Adrenal gland (tissue), 12 donors: ENCODE measurements around the gene CT47C1. TPM values are rescaled to one million over a fixed set of nuclear protein-coding genes. Genes with fewer than 3 reads are reported as not detected.

Experiments
- DNase-seq, 7 donors: peaks; one replicate each; pipeline ENCODE4 v3.0.0-alpha.2; 2019 to 2020
- H3K27ac ChIP-seq, 5 donors: fragments of 200-600 bp; sonication (generic) in 4 of 5; 1 replicate in 3 of 5; 2 replicates in 2 of 5; pipeline versions ENCODE4 v1.5.1 to v1.8.0; 2016 to 2020; ENCODE audit warnings: mild to moderate bottlenecking in 1 of 5
- H3K27me3 ChIP-seq: fragments of 200-600 bp; 2 replicates; pipeline ENCODE4 v1.8.0; 2021
- H3K36me3 ChIP-seq, 2 donors: fragments of 200-600 bp; replicated peaks in 1 of 2; 1 replicate in 1 of 2; 2 replicates in 1 of 2; pipeline versions ENCODE4 v1.5.1 to v1.8.0; 2018 to 2022
- H3K4me1 ChIP-seq, 2 donors: fragments of 200-600 bp; replicated peaks in 1 of 2; 1 replicate in 1 of 2; 2 replicates in 1 of 2; pipeline versions ENCODE4 v1.5.1 to v1.8.0; 2018 to 2021
- H3K4me3 ChIP-seq, 4 donors: fragments of 200-600 bp; sonication (generic) in 3 of 4; one replicate each; pipeline ENCODE4 v1.5.1; 2016 to 2018
- H3K9me3 ChIP-seq, 3 donors: fragments of 200-600 bp; sonication (generic) in 1 of 3; replicated peaks in 1 of 3; 1 replicate in 2 of 3; 2 replicates in 1 of 3; pipeline versions ENCODE4 v1.5.1 to v1.8.0; 2016 to 2021
- POLR2A ChIP-seq, 2 donors: fragments of 450-650 bp; IDR thresholded peaks; one replicate each; pipeline ENCODE4 v1.6.1; 2017; ENCODE audit warnings: antibody characterized with exemption in 2 of 2, mild to moderate bottlenecking in 2 of 2, moderate library complexity in 1 of 2
- WGBS, 4 donors: extraction: QIAGEN DNeasy Blood & Tissue Kit in 2 of 4; methylation state at CpG; one replicate each; pipeline versions ENCODE4 v1.1.5 to v1.1.7; 2013 to 2017; 5-methylcytosine and 5-hydroxymethylcytosine counted together
- intact Hi-C, 2 donors: fragments of 100-400 bp; cut with DNase I; formaldehyde crosslinking; loops; one replicate each; pipeline versions ENCODE4 v1.14.1 to v1.15.0; 2022 to 2023
- polyA plus RNA-seq, 3 donors: library from polyadenylated mRNA; stranded (reverse); fragments of 200-250 nt in 2 of 3; fragments of 350-450 nt in 1 of 3; fragmentation: Illumina TruSeq in 1 of 3; extraction: RNeasy Lipid Tissue Mini Kit (QIAGEN cat#74804) in 1 of 3; gene quantifications; one replicate each; pipeline ENCODE4 v1.2.3, GENCODE V29; 2013 to 2014
- total RNA-seq, 9 donors: library from RNA; depleted of rRNA in 4 of 9; stranded (reverse); fragments of >200 nt in 4 of 9; fragments of 120-200 nt in 1 of 9; fragmentation: NEBNext Ultra II Directional in 1 of 9; extraction: Animal tissue kit (Norgen Biotek cat#: 25700) in 1 of 9; gene quantifications; one replicate each; pipeline versions ENCODE4 v1.1.0 to v1.2.4, GENCODE V29; 2013 to 2023
- TF ChIP-seq, protein P1 (sequence below), 6 experiments: fragments of 450-650 bp in 4 of 6; fragments of 200-600 bp in 2 of 6; sonication (generic) in 1 of 6; IDR thresholded peaks; 1 replicate in 5 of 6; 2 replicates in 1 of 6; pipeline versions ENCODE4 v1.5.1 to v1.8.0; 2016 to 2021; ENCODE audit warnings: antibody characterized with exemption in 6 of 6, mild to moderate bottlenecking in 2 of 6, moderate library complexity in 1 of 6
- donor health status: healthy with polysubstance abuse.
- donor health status: Bipolar disorder and iron deficiency.
- donor health status: DM: yes; HTN: yes; CAD: no.
- donor health status: DM: no; HTN: no; CAD: no.
- donor health status: DM: no; HTN: no; CAD: no.
- donor health status: DM: yes; HTN: yes; CAD: no.

The CT47C1 gene
- total and polyA plus RNA-seq, 12 donors = not detected

GRCh38 chrX:119030990-119031389, 41.8 kb upstream of the CT47C1 start:
- intact Hi-C loops = no loop called here
- H3K27ac ChIP-seq = no peak overlapping the region
- H3K9me3 ChIP-seq = peaks cover 0 to 4% (median 0%) of the 10 kb centered on the region in 3 donors
- TF ChIP-seq, protein P1, sequence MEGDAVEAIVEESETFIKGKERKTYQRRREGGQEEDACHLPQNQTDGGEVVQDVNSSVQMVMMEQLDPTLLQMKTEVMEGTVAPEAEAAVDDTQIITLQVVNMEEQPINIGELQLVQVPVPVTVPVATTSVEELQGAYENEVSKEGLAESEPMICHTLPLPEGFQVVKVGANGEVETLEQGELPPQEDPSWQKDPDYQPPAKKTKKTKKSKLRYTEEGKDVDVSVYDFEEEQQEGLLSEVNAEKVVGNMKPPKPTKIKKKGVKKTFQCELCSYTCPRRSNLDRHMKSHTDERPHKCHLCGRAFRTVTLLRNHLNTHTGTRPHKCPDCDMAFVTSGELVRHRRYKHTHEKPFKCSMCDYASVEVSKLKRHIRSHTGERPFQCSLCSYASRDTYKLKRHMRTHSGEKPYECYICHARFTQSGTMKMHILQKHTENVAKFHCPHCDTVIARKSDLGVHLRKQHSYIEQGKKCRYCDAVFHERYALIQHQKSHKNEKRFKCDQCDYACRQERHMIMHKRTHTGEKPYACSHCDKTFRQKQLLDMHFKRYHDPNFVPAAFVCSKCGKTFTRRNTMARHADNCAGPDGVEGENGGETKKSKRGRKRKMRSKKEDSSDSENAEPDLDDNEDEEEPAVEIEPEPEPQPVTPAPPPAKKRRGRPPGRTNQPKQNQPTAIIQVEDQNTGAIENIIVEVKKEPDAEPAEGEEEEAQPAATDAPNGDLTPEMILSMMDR (IDR thresholded peaks at IDR 0.05) = no peak
- no peak for TF ChIP-seq POLR2A (IDR thresholded peaks at IDR 0.05)
- no peaks in the 10 kb centered on the region for H3K4me1 ChIP-seq
- no peak for DNase-seq
- H3K36me3 ChIP-seq = no peaks in the 10 kb centered on the region
- H3K27me3 ChIP-seq = peaks cover 7% of the 10 kb centered on the region
- H3K4me3 ChIP-seq = no peak overlapping the region

- Histone ChIP-seq H3K4me3 (no peak overlapping the region), H3K9me3 (peaks cover 0 to 4% (median 0%) of the 10 kb centered on the region in 3 donors), H3K36me3 (no peaks in the 10 kb centered on the region), H3K27ac (no peak overlapping the region), H3K4me1 (peaks cover 9% of the 10 kb centered on the region in 2 donors), H3K27me3 (peaks cover 7% of the 10 kb centered on the region)
- no peak for DNase-seq
- WGBS, 4 donors = 85 to 94% (median 88%) methylated on average over 3 to 4 of the region's 4 CpGs
- intact Hi-C loops = no loop called here
- TF ChIP-seq, protein P1 (IDR thresholded peaks at IDR 0.05) = no peak
- no peak for TF ChIP-seq POLR2A (IDR thresholded peaks at IDR 0.05)
Observed at GRCh38 chrX:119036107-119037029, 36.4 kb upstream of the CT47C1 start.

DNA sequence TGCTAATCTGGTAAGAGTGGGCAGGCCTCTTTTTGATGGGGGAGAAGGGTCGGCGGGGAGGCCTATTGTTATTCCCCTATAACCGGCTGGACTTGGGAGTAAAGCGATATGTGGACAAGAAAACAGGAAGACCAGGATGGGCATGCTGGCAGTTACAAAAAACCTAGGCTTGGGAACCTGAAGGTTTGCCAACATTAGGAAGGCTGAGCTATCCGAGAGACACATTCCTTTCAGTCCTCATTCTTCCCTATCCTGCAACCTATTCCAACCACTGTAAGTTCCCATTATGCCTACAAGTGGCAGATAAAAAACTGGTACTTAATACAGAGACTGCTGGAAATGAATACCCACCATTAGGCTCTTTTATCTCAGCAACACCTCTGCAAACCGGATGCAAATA, 32.4 kb upstream of the CT47C1 start:
- DNase-seq = no peak
- Histone ChIP-seq H3K9me3 (no peaks in the 10 kb centered on the region), H3K27ac (peak overlapping the region in 4 of 5 donors; percentile 60 to 73 (median 69)), H3K4me1 (peaks cover 14 to 15% of the 10 kb centered on the region in 2 donors), H3K27me3 (no peaks in the 10 kb centered on the region), H3K36me3 (no peaks in the 10 kb centered on the region), H3K4me3 (no peak overlapping the region)
- TF ChIP-seq POLR2A (IDR thresholded peaks at IDR 0.05) = no peak
- TF ChIP-seq, protein P1 (IDR thresholded peaks at IDR 0.05) = no peak
- intact Hi-C loops = no loop called here
- 57 to 76% (median 64%) methylated on average over 5 to 6 of the region's 6 CpGs for WGBS, 4 donors

DNA sequence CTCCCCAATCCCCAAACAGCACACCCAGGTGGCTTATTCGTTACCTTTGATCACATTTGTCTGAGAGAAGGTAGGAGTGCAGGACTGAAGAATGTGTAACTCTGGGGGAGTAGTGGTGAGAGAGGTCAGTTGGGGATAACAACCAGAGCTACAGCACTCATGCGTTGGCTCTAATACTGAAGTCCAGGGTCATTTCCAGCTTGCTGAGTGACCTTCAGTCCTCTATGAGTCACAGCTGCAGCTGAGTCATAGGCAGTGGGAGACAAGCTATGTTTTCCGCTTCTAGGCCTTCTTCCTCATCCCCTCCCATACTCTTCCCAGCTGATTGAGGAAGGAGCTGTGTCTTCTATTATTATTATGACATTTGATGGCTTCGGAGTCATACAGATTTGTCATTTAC, 31.6 kb upstream of the CT47C1 start:
- Histone ChIP-seq H3K27ac (peak overlapping the region; percentile 41 to 73 (median 67)), H3K9me3 (no peaks in the 10 kb centered on the region), H3K27me3 (no peaks in the 10 kb centered on the region), H3K36me3 (no peaks in the 10 kb centered on the region), H3K4me3 (no peak overlapping the region), H3K4me1 (peaks cover 14 to 15% of the 10 kb centered on the region in 2 donors)
- WGBS, 4 donors = 0 to 22% (median 11%) methylated on average over 2 to 4 of the region's 4 CpGs
- intact Hi-C loops = no loop called here
- TF ChIP-seq, protein P1 (IDR thresholded peaks at IDR 0.05) = no peak
- TF ChIP-seq POLR2A (IDR thresholded peaks at IDR 0.05) = no peak
- DNase-seq = peak; percentile 77 to 90 (median 89)
